8988T (cell line): Measurements from ENCODE around the gene PRADC1.

Experiments
- DNase-seq: peaks from one replicate; pipeline ENCODE4 v3.0.0; 2011

Gene PRADC1

DNA sequence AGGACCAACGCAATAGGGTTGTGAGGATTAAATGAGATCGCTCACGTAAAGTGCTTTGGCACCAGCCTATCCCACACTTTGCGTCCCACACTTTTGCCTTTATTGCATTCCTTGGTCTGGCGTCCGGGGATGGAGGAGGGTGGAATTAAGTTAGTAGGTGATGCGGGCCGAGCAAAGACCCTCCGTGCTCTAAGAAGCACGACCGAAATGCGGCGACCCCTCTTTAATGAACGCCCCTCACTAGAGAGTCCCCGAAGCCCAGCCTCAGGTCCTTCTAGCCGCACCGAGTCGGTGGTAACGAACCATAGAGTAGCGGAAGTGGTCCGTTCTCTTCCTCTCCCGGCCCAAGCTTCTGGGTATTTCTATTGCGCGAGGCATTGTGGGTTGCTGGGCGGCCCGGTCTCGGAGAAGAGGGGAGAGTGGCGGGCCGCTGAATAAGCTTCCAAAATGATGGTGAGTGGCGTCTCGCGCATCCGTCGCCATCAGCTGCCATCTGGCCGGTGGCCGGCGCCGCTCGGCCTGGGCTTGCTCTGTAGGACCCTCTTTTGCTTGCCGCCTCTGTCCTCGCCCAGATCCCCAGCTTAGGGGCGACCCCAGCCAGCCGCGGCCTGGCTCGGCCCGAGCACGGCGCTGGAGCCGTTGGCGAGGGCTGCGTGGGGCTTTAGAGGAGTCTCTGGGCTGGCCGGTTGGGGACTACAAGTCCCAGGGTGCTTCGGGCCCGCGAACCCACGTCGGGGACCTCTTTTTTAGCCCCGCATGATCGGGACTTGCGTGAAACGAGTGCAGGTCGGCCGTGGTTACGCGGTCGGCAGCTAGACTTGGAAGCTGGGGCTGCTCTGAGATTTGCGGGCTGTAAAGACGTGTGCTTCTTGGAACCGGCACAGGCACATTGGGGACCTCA lies 1.1 kb upstream of the PRADC1 start, which contains the start of gene CCT7:
Gene CCT7 (plus strand): TSS at position 377 of the 901 bp plus-strand sequence. CDS start 71 bp downstream, at position 448.
- DNase-seq = peak; percentile 75

DNA sequence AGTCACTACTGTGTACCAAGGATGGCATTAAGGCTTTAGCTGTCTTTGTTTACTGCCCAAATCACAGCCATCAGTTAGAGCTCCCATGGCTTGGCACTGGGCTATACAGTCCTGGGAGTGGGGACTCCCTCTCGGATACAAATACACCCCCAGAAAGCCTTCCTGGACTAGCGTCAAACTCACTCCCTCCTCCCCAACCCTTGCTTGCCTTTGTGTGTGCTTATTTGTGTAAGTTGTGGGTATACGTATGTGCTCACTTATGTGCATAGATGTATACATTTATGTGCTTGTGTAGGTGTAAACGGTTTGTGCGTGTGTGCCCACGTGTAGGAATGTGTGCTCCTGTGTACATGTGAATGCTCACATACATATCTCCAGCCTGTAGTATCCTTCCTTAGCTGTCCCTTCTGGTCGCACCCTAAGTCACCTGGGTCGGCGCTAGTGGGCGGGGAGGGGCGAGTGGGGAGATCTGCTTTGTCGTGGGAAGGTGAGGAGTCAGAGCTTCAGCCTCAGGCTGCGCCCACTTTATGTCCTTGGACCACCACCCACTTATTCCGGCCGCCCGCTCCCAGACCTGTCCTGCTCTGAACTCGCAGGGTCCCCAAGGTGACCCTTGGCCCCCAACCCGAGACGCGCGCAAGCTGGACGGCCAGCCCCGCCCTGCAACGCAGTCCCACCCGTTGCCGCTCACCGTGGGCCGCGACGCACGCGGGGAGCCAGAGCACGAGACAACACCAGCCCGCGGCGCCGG lies 461 bp downstream of the PRADC1 start:
- DNase-seq = no peak

DNA sequence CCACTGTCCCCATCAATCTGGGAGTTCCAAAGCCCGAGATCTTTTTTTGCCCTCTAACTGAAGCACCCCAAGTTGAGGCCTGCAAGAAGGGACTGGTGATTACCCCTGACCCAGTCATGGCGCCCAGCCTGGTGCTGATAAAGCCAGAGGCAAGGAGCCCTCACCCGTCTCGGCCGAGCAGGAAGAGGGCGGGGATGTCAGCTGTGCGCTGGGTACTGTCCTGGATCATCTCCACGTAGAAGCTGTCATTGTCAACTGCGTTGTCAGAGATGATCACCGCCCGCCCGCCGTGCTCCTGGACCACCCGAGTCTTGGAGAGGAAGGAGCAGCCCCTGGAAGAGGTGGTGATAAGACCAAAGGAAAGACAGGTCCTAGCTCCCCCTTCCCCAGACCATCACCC lies 4.4 kb downstream of the PRADC1 start:
- DNase-seq = no peak

- no peak for DNase-seq
Observed at GRCh38 chr2:73227086-73227485, 6.0 kb downstream of the PRADC1 start.

GRCh38 chr2:73225513-73226360 lies 7.3 kb downstream of the PRADC1 start:
- no peak for DNase-seq

GRCh38 chr2:73223821-73224220 lies 9.2 kb downstream of the PRADC1 start:
- DNase-seq = no peak

- no peak for DNase-seq
Observed at GRCh38 chr2:73218298-73218697, 14.7 kb downstream of the PRADC1 start.

DNA sequence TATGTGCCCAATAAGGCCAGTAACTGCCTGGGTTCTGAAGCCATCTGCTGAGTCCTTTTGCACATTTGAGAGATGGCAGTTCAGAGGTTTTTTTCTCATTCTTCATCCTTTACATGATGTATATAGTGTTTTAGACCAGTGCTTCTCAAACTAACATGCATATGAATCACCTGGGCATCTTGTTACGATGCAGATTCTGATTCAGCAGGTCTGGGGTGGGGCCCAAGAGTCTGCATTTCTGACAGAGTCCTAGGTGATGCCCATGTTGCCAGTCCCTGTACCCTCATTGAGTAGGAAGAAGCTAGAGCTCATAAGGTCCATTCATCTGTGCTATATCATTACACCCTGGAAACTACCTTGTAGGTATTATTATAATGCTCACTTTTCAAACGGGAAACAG lies 15.2 kb downstream of the PRADC1 start:
- DNase-seq = no peak

GRCh38 chr2:73217160-73217559 lies 15.9 kb downstream of the PRADC1 start:
- DNase-seq = no peak

DNA sequence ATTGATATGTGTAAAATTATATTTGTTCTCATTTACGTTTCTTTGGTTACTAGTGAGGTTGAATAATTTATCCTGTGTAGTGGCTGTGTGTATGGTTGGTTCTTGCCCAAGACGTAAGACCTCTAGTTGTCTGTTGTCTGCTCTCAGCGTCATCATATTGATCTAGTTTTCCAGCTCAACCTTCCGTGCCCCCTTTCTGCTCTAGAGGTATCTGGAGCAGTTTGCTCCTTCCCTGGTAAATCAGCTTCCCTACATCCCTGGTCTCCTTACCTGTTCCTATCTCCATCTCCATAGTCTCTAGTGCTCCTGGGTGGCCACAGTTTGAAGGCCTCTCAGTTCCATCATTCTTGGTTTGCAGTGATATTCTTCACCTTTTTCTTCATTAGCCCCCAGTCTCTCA lies 17.8 kb downstream of the PRADC1 start:
- no peak for DNase-seq

DNA sequence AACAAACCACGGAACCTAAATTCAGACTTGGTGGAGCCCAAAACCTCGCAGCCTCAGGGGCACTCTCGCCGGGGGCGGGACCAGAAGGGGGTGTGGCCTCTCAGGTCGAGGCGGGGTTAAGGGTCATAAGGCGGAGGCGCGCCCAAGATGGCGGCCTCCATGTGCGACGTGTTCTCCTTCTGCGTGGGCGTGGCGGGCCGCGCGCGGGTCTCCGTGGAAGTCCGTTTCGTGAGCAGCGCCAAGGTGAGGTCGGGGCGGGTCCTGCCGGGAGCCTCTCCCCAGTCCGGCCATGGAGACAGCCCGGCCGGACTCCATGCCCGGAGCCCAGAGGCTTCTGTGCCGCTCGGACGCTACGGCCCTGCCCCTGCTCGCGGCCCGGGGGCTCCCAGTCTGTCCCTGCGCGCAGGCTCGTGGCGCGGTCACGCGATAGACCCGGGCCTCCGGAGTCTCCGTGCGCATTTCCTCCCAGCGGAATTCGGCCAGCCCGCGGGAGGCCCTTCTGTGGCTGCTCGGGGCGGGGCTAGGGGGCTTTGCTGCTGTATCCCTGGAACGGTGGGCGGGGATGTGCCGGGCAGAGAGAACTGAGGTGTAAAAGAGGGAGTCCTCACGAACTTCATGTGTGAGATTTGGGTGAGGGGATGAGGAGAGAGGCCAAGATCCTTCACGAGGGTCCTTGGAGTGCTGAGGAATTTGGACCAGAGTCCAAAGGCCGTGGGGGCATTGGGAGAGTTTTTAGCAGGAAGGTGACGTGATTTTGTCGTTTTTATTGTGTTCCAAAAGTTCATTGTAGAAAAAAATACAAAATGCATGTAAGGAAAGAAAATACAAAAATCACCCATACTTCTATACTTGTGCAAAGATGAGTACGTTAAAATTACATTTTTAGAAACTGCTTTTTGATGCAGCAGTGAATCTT lies 18.7 kb downstream of the PRADC1 start, which contains the start of gene SMYD5:
Gene SMYD5 (plus strand): TSS at position 126 of the 916 bp plus-strand sequence. CDS start 22 bp downstream, at position 148.
- peak; percentile 77 for DNase-seq

GRCh38 chr2:73212448-73213176 lies 20.4 kb downstream of the PRADC1 start:
- DNase-seq = peak; percentile 81

- no peak for DNase-seq
Observed at GRCh38 chr2:73212098-73212447, 21.0 kb downstream of the PRADC1 start.

DNA sequence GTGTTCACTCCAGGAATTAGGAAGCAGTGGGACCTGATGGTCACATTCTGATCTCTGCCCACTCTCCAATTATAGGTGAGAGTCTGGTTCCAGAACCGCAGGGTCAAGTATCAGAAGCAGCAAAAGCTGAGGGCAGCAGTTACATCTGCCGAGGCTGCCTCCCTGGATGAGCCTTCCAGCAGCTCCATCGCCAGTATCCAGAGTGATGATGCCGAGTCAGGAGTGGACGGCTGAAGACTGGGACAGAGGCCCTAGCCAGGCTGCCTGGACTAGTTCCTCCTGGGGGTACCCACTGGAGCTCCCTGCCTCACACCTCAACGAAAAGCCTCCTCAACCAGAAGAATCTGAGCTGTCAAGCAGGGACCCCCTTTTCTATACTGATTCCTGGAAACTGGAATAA lies 22.3 kb downstream of the PRADC1 start:
- no peak for DNase-seq

DNA sequence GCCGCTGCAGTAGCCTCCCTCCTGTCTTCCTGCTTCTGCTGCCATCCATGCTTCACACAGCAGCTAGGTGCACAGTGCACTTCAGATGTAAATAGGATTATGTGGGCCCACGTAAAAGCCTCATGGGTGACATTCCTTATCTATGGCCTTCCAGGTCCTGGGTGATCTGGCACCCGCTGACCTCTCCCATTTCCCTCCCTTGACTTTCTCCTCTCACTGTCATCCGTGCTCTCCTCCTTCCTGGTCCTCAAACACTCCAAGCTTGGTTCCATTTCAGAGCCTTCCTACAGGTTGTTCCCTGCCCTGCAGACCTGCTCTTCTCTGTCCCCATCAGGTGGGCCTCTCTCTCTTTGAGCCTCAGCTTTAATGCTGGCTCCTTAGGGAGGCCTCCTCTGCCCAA lies 23.0 kb downstream of the PRADC1 start:
- DNase-seq = no peak

DNA sequence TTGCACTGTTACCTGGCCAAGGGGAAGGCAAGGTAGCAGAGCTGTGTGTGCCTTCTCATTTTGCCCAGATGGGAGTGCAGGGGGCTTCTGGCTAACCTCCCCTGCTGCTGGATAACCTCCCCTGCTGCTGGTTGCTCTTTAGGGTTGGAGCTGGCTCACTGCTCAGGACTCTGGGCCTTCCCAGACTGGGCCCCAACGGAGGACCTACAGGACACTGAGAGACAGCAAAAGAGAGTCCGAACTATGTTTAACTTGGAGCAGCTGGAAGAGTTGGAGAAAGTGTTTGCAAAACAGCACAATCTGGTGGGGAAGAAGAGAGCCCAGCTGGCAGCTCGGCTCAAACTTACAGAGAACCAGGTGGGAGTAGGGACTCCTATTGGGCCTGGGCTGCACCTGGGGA lies 24.8 kb downstream of the PRADC1 start:
- no peak for DNase-seq

GRCh38 chr2:73205611-73206010 lies 27.4 kb downstream of the PRADC1 start:
- no peak for DNase-seq

DNA sequence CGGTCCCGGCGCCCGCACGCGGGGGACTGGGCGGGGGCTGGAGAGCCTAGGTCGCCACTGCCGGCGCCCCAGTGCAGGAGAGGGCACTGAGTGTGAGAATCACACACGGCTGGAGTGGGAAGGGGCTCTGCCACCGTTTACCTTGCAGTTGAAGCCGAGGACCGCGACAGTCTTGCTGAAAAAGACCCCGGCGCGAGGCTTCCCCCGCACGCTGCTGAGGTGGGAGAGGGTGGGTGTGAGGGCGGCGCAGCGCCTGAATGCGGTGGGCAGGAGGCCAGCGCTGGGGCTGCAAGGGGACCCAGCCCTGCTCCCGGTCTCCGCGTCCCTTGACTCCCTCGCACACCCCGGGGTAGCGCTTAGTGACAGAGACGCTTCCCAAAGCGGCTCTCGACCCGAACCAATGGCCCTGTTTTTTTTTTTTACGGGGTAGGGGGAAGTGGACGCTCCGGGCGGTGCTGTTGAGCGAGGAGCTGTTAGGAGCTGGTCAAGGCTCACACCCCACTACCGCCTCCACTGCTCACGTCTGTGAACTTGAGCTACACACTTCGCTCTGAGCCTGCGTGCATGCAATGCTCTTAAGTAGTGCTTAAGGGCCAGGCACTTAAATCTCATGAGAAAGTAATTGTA lies 29.9 kb downstream of the PRADC1 start:
- DNase-seq = no peak

DNA sequence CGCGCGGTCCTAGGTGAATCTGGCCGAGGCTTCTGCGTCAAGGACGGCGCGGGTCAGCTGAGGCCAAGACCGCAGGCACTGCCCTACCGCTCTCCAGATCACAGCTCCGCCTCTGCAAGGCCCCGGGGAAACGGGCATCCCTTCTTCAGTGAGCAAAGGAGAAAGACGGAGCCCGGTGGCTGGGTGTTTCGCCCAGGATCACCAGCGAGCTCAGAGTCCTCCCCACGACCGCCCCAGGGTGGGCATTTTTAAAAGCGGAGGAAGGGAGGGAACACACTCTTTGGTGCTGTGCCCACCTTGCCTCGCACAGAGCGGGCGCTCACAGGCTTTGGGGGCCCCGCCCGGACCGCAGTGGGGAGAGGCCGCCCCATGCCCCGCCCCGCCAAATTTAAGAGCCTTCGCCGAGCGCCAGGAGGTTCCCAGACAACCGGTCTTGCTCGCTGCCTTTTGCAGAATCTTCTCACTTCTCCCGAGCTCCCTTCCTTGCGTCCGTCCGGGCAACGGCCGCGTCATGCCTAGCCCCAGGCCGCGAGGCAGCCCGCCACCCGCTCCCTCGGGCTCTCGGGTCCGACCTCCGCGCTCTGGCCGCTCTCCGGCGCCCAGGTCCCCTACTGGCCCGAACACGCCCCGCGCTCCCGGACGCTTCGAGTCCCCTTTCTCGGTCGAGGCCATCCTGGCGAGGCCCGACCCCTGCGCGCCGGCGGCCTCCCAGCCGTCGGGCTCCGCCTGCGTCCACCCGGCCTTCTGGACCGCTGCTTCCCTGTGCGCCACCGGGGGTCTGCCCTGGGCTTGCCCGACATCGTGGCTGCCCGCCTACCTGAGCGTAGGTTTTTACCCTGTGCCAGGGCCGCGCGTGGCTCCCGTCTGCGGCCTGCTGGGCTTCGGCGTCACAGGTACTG lies 30.6 kb downstream of the PRADC1 start, which contains the start of gene NOTO:
Gene NOTO (plus strand): TSS at position 419 of the 899 bp plus-strand sequence. CDS start 93 bp downstream, at position 512.
- no peak for DNase-seq
